IMR-90 (cell line): ENCODE data around the gene NCOA3.

Experiments
- FOS ChIP-seq: fragments of 150-350 bp; IDR thresholded peaks from 2 replicates; pipeline ENCODE4 v1.6.1; 2016; ENCODE audit warnings: low read depth, low read length
- POLR2A ChIP-seq: IDR thresholded peaks from 2 replicates; pipeline ENCODE4 v1.6.1; 2012; ENCODE audit warnings: mild to moderate bottlenecking, low read depth, low read length
- RCOR1 ChIP-seq: IDR thresholded peaks from 2 replicates; pipeline ENCODE4 v1.6.1; 2012; ENCODE audit warnings: mild to moderate bottlenecking, low read length, improper control_type of control experiment; ENCODE audit not compliant: insufficient replicate concordance
- RFX5 ChIP-seq: IDR thresholded peaks from 2 replicates; pipeline ENCODE4 v1.8.0; 2012; ENCODE audit warnings: low read depth, mild to moderate bottlenecking, low read length, moderate library complexity
- SMC3 ChIP-seq: fragments of 150-350 bp; IDR thresholded peaks from 2 replicates; pipeline ENCODE4 v1.6.1; 2016; ENCODE audit warnings: low read depth, mild to moderate bottlenecking, antibody characterized with exemption, low read length, moderate library complexity
- TF ChIP-seq, protein P1 (sequence below): conservative IDR thresholded peaks from 2 replicates; pipeline ENCODE4 v1.5.1; 2012; ENCODE audit warnings: mild to moderate bottlenecking, low read depth, low read length, improper control_type of control experiment
- TF ChIP-seq, protein P2 (sequence below): fragments of 150-350 bp; IDR thresholded peaks from 2 replicates; pipeline ENCODE4 v1.6.1; 2017; ENCODE audit warnings: mild to moderate bottlenecking, antibody characterized with exemption, low read length, low read depth

DNA sequence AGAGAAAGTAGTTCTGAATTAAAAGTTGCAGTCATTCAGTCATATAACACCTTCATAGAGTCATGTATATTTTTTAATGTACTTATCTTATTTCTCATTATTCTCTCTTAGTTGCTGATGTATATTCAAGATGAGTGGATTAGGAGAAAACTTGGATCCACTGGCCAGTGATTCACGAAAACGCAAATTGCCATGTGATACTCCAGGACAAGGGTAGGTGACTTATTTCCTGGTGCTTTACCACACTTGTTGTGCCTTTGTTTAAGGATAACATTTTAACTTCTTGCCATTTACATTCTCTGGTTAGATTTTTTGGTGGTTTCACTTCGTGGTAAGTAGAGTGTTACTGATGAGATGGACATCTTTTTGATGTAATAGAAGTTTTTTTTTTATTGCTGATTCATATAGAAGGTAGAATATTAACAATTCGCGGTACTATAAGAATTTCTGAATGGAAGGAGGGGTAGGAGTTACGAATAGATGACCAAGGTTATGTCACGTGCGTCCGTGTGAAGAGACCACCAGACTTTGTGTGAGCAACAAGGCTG, 120.5 kb downstream of the NCOA3 start:
- TF ChIP-seq, protein P1, sequence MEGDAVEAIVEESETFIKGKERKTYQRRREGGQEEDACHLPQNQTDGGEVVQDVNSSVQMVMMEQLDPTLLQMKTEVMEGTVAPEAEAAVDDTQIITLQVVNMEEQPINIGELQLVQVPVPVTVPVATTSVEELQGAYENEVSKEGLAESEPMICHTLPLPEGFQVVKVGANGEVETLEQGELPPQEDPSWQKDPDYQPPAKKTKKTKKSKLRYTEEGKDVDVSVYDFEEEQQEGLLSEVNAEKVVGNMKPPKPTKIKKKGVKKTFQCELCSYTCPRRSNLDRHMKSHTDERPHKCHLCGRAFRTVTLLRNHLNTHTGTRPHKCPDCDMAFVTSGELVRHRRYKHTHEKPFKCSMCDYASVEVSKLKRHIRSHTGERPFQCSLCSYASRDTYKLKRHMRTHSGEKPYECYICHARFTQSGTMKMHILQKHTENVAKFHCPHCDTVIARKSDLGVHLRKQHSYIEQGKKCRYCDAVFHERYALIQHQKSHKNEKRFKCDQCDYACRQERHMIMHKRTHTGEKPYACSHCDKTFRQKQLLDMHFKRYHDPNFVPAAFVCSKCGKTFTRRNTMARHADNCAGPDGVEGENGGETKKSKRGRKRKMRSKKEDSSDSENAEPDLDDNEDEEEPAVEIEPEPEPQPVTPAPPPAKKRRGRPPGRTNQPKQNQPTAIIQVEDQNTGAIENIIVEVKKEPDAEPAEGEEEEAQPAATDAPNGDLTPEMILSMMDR = no peak
- no peak for TF ChIP-seq POLR2A
- no peak for TF ChIP-seq FOS
- TF ChIP-seq, protein P2, sequence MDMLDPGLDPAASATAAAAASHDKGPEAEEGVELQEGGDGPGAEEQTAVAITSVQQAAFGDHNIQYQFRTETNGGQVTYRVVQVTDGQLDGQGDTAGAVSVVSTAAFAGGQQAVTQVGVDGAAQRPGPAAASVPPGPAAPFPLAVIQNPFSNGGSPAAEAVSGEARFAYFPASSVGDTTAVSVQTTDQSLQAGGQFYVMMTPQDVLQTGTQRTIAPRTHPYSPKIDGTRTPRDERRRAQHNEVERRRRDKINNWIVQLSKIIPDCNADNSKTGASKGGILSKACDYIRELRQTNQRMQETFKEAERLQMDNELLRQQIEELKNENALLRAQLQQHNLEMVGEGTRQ = no peak
- TF ChIP-seq SMC3 = no peak
- no peak for TF ChIP-seq RCOR1
- no peak for TF ChIP-seq RFX5
